DOHH2 (cell line): ENCODE data around the gene RNASE9.
"Not testable (repeated sequence)": the region's sequence is repeated elsewhere in the genome, so short reads cannot be mapped to it uniquely, and the experiment has no call there.

Source experiments
- CTCF ChIP-seq: fragments of 200-600 bp; sonication (generic); IDR thresholded peaks from one replicate; pipeline ENCODE4 v1.5.1; 2014; ENCODE audit warnings: antibody characterized with exemption, mild to moderate bottlenecking, low read depth, low read length; ENCODE audit not compliant: poor library complexity, severe bottlenecking
- EZH2phosphoT487 ChIP-seq: fragments of 200-600 bp; sonication (generic); IDR thresholded peaks from 2 replicates; pipeline ENCODE4 v1.6.1; 2017; ENCODE audit warnings: borderline replicate concordance, mild to moderate bottlenecking, antibody characterized with exemption, low read length, moderate library complexity, mixed read lengths

- not testable (repeated sequence) for TF ChIP-seq CTCF, EZH2phosphoT487
These were observed 6.4 kb upstream of the RNASE9 start for GRCh38 chr14:20567199-20567598.
